ENCODE measurements around the gene PPP2R5D.

DNA sequence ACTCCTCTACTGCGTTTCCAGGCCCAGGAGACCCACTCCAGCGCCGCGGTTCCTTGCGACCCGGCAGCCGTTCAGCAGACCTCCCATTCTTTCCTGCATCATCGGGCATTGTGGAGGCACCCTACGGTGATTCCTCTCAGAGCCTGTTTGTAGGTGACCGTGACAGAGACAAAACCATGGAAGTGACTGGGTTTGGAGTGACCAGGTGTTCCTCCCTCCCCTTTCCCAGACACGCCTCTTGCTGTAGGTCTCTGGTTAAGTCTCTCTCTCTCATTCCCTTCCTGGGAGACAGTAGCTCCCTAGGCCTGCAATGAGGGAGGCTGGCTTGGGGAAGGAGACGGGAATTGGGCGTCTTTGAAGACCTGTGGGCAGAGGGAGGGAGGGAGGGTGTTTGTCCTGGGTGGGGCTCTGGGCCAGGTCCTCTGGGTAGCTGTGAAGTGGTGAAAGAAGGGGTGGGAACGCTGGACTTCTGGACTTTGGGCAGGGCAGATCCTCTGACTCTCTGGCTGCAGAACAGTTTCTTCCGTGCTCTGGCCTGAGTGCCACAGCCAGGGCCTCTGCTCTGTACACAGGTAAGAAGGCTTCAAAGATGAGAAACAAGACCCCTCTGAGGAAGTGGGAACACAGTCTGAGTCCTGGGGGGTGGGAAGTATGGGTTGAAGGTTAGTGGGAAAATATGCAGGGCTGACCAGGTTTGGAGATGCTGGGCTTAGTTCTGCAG is 75.8 kb downstream of the PPP2R5D start:
- TF ChIP-seq POLR2A (IDR thresholded peaks at IDR 0.05) (no peak), CTCF (IDR thresholded peaks at IDR 0.05) (no peak)

Measured in esophagus squamous epithelium (tissue), 4 donors.